Stomach smooth muscle (tissue), 2 donors: Measurements from ENCODE around the gene SLC8A1.

ENCODE experiments used
- H3K27ac ChIP-seq: one replicate; pipeline ENCODE4 v1.7.0; 2013; ENCODE audit warnings: mild to moderate bottlenecking, low read length, inconsistent platforms
- H3K27me3 ChIP-seq, 2 donors: one replicate each; pipeline ENCODE4 v1.7.0; 2013; ENCODE audit warnings: low read length in 2 of 2; ENCODE audit not compliant: insufficient read depth in 2 of 2, control insufficient read depth in 1 of 2
- H3K36me3 ChIP-seq, 2 donors: one replicate each; pipeline ENCODE4 v1.7.0; 2013; ENCODE audit warnings: low read length in 2 of 2; ENCODE audit not compliant: control insufficient read depth in 2 of 2, insufficient read depth in 2 of 2
- H3K4me1 ChIP-seq: one replicate; pipeline ENCODE4 v1.7.0; 2013; ENCODE audit warnings: low read length; ENCODE audit not compliant: control insufficient read depth, insufficient read depth
- H3K4me3 ChIP-seq, 2 donors: one replicate each; pipeline ENCODE4 v1.7.0; 2013; ENCODE audit warnings: low read length in 2 of 2
- H3K9ac ChIP-seq, 2 donors: one replicate each; pipeline ENCODE4 v1.7.0; 2013; ENCODE audit warnings: low read length in 2 of 2, mild to moderate bottlenecking in 1 of 2
- H3K9me3 ChIP-seq, 2 donors: one replicate each; pipeline ENCODE4 v1.7.0; 2013; ENCODE audit warnings: low read length in 2 of 2; ENCODE audit not compliant: control insufficient read depth in 2 of 2
- donor health status: healthy.
- donor health status: Pancreatic carcinoma.

The SLC8A1 gene

GRCh38 chr2:40248294-40248693, 203.6 kb downstream of the SLC8A1 start:
- Histone ChIP-seq H3K4me1 (peaks cover 19% of the 10 kb centered on the region), H3K36me3 (no peaks in the 10 kb centered on the region), H3K27me3 (no peaks in the 10 kb centered on the region), H3K4me3 (no peak overlapping the region), H3K9me3 (no peaks in the 10 kb centered on the region), H3K27ac (peak overlapping the region; percentile 20), H3K9ac (no peak overlapping the region)

- Histone ChIP-seq H3K9ac (peak overlapping the region in 1 of 2 donors; percentile 32), H3K4me1 (peaks cover 14% of the 10 kb centered on the region), H3K9me3 (no peaks in the 10 kb centered on the region), H3K27ac (no peak overlapping the region), H3K27me3 (no peaks in the 10 kb centered on the region), H3K4me3 (no peak overlapping the region), H3K36me3 (no peaks in the 10 kb centered on the region)
Measured at GRCh38 chr2:40244675-40245074, 207.2 kb downstream of the SLC8A1 start.

- Histone ChIP-seq H3K4me1 (peaks cover 14% of the 10 kb centered on the region), H3K4me3 (no peak overlapping the region), H3K27me3 (no peaks in the 10 kb centered on the region), H3K36me3 (no peaks in the 10 kb centered on the region), H3K9me3 (no peaks in the 10 kb centered on the region), H3K27ac (peak overlapping the region; percentile 46), H3K9ac (no peak overlapping the region)
Measured at GRCh38 chr2:40244251-40244650, 207.6 kb downstream of the SLC8A1 start.

- Histone ChIP-seq H3K9me3 (no peaks in the 10 kb centered on the region), H3K4me3 (no peak overlapping the region), H3K27me3 (no peaks in the 10 kb centered on the region), H3K9ac (no peak overlapping the region), H3K36me3 (no peaks in the 10 kb centered on the region), H3K4me1 (peaks cover 14% of the 10 kb centered on the region), H3K27ac (peak overlapping the region; percentile 46)
Measured at GRCh38 chr2:40243581-40244187, 208.2 kb downstream of the SLC8A1 start.

GRCh38 chr2:40242315-40242714, 209.6 kb downstream of the SLC8A1 start:
- no peak overlapping the region for H3K9ac ChIP-seq
- peaks cover 6% of the 10 kb centered on the region for H3K4me1 ChIP-seq
- no peak overlapping the region for H3K27ac ChIP-seq
- no peak overlapping the region for H3K4me3 ChIP-seq
- no peaks in the 10 kb centered on the region for H3K9me3 ChIP-seq
- H3K36me3 ChIP-seq: no peaks in the 10 kb centered on the region
- H3K27me3 ChIP-seq: no peaks in the 10 kb centered on the region

- no peaks in the 10 kb centered on the region for H3K27me3 ChIP-seq
- H3K36me3 ChIP-seq: no peaks in the 10 kb centered on the region
- H3K27ac ChIP-seq: peak overlapping the region; percentile 64
- no peaks in the 10 kb centered on the region for H3K9me3 ChIP-seq
- peaks cover 6% of the 10 kb centered on the region for H3K4me1 ChIP-seq
- H3K4me3 ChIP-seq: no peak overlapping the region
- H3K9ac ChIP-seq: peak overlapping the region in 1 of 2 donors; percentile 19
Measured at GRCh38 chr2:40240070-40240469, 211.8 kb downstream of the SLC8A1 start.

- H3K4me1 ChIP-seq: peaks cover 7% of the 10 kb centered on the region
- H3K4me3 ChIP-seq: no peak overlapping the region
- no peaks in the 10 kb centered on the region for H3K9me3 ChIP-seq
- no peak overlapping the region for H3K9ac ChIP-seq
- H3K27me3 ChIP-seq: no peaks in the 10 kb centered on the region
- H3K36me3 ChIP-seq: no peaks in the 10 kb centered on the region
- peak overlapping the region; percentile 50 for H3K27ac ChIP-seq
Measured at GRCh38 chr2:40230707-40231432, 221.0 kb downstream of the SLC8A1 start.

GRCh38 chr2:40230186-40230585, 221.7 kb downstream of the SLC8A1 start:
- H3K9me3 ChIP-seq: no peaks in the 10 kb centered on the region
- H3K27me3 ChIP-seq: no peaks in the 10 kb centered on the region
- no peak overlapping the region for H3K27ac ChIP-seq

GRCh38 chr2:40228310-40228709, 223.6 kb downstream of the SLC8A1 start:
- no peak overlapping the region for H3K27ac ChIP-seq
- H3K27me3 ChIP-seq: no peaks in the 10 kb centered on the region
- no peak overlapping the region for H3K9ac ChIP-seq
- H3K4me3 ChIP-seq: no peak overlapping the region
- H3K4me1 ChIP-seq: peaks cover 14% of the 10 kb centered on the region
- H3K36me3 ChIP-seq: no peaks in the 10 kb centered on the region
- no peaks in the 10 kb centered on the region for H3K9me3 ChIP-seq

More at GRCh38 chr2:40230186-40230585, 221.7 kb downstream of the SLC8A1 start:
- Histone ChIP-seq H3K9ac (no peak overlapping the region), H3K36me3 (no peaks in the 10 kb centered on the region), H3K4me1 (peaks cover 14% of the 10 kb centered on the region), H3K4me3 (no peak overlapping the region)

GRCh38 chr2:40227210-40227609, 224.7 kb downstream of the SLC8A1 start:
- no peak overlapping the region for H3K27ac ChIP-seq

GRCh38 chr2:40226637-40227036, 225.3 kb downstream of the SLC8A1 start:
- H3K27ac ChIP-seq: peak overlapping the region; percentile 12
- no peak overlapping the region for H3K9ac ChIP-seq
- H3K4me3 ChIP-seq: no peak overlapping the region
- no peaks in the 10 kb centered on the region for H3K27me3 ChIP-seq
- no peaks in the 10 kb centered on the region for H3K36me3 ChIP-seq
- H3K4me1 ChIP-seq: peaks cover 14% of the 10 kb centered on the region
- no peaks in the 10 kb centered on the region for H3K9me3 ChIP-seq

More at GRCh38 chr2:40227210-40227609, 224.7 kb downstream of the SLC8A1 start:
- H3K9ac ChIP-seq: no peak overlapping the region
- H3K27me3 ChIP-seq: no peaks in the 10 kb centered on the region
- no peak overlapping the region for H3K4me3 ChIP-seq
- H3K9me3 ChIP-seq: no peaks in the 10 kb centered on the region
- no peaks in the 10 kb centered on the region for H3K36me3 ChIP-seq
- H3K4me1 ChIP-seq: peaks cover 14% of the 10 kb centered on the region
